HG03175 (cell line): ENCODE measurements around the gene SLIT1.

Experiments
- ATAC-seq: cut with Tn5 transposase; IDR thresholded peaks from one replicate; pipeline ENCODE4 v1.9.1; 2021; ENCODE audit warnings: mild to moderate bottlenecking, moderate library complexity; ENCODE audit not compliant: unreplicated experiment

The SLIT1 gene

DNA sequence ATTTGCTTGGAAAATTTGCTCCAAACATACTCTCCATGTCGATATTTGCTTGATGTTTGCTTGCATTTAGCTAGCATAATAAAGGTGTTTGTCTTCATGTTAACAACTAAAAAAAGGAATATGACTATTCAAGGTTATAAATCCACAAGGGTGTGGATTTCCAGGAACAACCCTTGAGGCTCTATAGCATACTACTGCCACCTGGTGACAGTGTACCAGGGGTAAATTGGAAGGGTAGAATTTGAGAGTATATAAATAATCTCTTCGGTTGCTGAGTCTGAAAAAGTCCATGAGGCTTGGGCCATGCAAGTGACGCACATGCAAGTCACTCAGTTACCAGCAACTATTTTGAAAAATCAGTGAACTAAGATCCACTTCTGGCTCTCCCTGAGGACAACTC is 68.4 kb downstream of the SLIT1 start:
- ATAC-seq, result no peak

DNA sequence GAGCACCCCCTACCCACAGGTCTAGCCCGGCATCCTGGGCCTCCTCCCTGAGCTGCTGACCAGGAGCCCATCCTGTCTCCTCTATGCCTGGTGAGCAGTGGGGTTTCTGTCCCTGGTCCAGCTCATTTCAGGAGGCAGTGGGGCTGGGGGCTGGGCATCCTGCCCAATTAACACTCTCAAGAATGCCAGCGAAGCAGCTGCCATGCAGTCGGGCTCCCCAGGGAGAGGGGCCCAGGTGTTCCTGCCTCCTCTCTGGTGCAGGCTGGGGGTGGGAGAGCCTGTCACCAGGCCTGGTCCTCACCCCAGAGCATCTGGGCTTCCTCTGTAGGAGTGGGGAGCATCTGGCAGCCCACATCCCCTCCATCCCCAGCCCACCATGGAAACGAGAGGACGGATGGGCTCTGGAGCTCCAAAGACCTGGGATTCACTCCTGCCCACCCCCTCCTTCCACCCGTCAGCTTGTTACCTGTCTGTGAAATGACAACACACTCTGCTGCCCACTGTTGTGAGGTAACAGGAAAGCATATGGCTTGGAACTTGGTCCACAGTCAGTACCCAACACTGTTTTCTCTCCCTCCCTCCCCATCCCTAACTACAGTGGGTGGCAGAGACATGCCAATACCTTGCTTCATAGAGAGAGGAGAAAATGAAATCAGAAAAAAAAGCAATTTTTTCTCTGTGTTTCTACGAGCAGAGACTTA is 69.1 kb downstream of the SLIT1 start:
- no peak for ATAC-seq

DNA sequence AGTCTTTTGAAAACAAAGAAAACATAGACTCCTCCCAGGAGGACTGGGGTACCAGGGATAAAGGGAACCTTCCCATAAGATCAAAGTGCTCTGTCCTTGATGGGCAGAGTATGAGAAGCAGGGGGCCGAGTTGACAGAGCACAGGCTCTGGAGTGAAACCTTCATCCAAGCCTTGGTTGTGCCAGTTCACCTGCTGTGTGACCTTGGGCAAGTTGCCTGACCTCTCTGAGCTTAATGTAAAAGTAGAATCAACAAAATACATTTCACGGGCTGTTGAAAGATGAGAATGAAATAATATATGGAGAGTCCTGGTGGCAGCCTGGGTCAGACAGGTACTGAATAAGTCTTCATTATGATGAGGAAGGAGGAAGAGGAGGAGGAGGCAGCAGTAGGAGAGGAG is 69.9 kb downstream of the SLIT1 start:
- ATAC-seq, result no peak

DNA sequence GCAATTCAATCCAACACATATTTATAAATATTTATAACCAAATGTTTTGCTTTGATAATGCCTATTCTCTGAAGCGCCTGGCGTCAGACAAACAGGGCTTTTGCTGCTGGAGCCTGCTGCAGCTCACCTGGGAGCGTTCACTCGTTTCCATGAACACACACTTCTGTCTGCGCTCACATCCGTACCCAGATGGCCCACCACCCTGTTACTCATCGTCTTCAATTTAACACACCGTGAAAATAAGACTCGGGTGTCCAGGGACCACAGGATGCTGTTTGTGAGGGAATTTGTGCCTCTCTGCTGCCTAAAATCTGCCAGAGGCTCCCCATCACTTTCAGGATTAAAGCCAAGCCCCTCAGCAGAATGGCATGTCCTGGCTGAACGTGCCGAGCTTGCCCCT is 74.1 kb downstream of the SLIT1 start:
- no peak for ATAC-seq

DNA sequence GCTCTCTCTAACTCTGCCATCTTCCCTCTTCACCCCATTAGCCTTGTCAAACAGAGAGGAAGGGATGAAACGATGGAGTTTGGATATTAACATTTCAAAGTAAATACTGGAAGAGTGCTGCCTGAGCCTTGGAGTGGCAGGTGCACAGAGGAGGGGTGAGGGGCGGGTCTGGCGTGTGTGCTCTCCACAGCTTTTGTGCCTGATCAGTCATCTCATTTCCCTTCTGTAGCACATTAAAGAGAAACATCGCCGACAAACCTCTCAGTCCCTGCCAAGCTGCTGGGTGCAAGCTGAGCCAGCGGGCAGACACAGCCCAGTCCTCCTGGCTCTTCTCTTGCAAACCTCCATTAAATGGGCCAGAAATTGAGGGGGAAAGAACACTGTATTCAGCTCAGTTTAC is 76.2 kb downstream of the SLIT1 start:
- no peak for ATAC-seq

DNA sequence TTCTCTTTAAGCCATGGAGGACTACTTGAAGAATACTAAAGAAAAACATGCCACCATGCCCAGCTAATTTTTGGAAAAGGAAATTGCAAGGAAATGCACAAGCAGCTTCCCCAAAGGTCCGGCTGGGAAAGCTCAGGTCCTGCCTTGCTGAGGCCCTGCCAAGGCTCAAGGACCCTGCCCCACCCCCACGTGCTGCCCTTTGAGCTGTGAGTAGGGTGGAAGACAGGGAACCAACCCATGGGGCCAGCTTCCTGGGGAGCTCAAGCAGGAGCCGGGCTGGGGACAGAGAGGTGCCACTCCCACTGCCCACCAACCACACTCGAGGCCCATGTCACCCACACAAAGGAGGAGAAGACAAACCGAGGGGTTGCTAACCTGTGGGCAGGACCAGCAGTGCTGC is 78.2 kb downstream of the SLIT1 start:
- no peak for ATAC-seq

DNA sequence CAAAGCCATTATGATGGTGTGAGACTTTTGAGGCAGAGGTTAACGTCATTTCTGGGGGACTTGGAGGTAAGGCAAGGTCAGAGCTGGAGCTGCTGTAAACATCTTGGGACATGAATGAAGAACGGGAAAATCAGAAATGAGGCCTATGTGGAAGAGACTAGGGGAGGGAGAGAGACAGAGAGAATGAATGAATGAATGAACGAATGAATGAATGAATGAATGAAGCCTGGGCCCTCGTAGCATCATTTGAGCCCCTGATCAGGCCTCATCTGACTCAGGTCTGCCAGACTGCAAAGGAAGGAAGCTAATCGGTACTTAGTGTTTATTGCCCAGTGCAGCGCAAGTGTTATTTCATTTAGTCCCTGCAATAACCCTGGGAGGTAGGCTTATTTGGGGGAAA is 79.6 kb downstream of the SLIT1 start:
- no peak for ATAC-seq

DNA sequence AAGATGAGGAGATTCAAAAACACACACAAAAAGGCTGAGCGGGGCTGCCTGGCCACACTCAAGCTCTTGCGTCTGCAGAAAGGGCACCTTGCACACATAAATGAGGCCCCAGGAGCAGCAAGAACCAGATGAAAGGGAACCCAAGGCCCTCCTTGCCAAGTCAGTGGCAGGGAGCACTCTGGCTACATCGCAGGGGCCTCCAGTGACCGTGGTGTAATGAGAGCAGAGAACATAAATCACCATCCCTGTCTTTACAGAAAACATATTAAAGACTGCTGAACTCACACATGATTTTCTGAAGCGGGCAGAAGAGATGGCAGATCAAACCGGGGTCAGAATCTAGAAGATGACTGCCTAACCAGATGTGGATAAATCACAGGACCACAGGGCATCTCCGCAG is 80.5 kb downstream of the SLIT1 start:
- ATAC-seq, result no peak

DNA sequence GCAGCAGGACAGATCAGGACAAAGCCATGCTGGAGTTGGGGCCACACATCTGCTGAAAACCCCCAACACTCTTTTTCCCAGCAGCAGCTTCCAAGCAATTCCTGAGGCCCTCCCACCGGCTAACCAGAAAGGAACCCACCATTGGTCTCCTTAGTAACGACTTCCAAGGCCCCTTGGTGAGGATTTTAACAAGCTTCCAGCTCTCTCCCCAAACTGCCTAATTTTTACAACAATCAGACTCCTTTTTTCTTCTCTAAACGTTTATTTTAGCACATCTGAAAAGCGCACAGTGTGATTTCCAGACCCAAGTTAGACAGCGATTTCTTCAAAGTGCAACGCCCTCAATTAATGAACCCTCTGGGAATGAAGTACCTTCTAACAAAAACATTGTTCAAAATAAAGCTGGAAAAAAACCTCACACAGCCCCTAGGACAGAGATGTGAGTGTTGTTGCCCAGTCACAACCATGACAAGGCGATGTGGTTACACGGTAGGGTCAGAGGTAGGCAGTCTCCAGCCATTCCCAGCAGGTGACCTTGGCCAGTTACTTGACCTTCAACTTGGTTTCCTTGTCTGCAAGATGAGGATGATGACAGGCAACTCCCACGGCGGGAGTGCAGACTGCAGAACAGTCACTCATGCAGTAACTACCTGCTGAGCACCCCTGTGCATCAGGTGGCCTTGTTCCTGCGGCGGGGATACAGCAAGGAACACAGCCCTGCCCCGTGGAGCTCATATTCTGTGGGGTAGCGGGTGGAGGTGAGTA is 82.3 kb downstream of the SLIT1 start:
- no peak for ATAC-seq

DNA sequence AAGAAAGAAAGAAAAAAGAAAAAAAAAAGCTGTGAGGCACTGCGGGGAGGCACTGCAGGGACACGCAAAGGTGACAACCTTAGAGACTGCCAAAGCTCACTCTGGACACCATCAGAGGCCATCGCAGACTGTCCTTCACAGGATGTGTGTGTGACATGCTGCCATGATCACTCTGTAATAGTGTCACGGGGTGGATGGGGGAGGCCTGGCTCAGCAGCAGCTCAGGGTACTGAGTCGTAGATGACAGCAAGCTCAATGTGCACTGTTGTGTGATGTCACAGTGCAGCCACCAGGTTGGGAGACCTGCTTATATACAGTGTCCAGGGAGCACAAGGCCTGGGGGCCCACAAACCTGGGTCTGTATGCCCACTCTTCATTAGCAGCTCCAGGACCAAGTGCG is 83.3 kb downstream of the SLIT1 start:
- no peak for ATAC-seq

DNA sequence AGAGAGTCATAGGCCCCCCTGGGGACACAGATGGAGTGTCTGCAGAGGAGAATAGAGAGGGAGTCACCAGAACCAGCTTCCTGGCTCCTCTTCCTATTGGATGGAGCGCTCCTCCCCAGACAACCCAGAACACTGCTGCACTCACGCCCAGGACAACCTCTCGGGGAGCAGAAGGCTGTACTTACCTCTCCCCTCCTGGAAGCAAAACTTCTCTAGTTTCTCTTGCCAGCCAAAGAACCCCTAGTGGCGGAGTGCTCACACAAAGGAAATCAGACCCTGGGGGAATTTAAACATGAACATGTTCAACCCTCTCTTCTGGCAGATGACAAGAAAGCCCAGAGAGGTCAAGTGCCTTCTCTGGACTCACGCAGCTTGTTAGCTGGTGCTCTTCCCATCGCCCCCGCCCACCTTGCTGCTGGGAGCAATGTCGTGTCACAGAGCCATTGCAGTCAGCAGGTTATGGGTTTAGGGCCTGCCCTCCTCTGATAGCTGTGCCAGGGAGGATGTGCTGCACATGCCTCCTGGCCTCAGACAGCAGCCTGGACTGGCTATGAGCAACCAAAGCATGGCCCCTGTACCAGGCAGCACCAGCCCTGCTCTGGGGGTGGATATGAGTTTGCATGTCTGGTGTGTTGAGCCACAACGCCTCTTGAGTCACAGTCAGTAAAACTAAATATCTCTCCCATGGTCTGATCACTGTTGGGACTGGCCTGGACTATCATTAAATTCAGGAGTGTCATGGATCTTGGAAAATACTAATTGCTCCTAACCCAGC is 84.4 kb downstream of the SLIT1 start:
- ATAC-seq, result no peak

DNA sequence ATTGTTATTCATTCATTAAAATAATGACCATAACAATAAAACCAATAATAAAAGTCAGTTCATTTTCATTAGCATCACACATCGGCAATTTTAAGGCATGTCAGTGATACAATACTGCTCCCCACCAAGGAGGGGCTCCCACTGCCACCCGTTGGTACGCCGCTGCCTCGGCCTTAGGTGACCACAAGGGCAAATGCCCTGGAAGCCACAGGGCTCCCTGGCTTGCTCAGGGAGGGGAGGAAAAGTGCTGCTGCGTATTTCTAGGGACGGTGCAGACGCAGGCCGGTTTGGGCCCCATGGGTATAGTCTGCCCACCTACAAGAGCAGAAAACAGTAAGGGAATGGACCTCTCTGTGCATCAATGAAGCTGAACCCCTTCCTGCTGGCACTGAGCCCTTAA is 85.1 kb downstream of the SLIT1 start:
- ATAC-seq, result no peak

DNA sequence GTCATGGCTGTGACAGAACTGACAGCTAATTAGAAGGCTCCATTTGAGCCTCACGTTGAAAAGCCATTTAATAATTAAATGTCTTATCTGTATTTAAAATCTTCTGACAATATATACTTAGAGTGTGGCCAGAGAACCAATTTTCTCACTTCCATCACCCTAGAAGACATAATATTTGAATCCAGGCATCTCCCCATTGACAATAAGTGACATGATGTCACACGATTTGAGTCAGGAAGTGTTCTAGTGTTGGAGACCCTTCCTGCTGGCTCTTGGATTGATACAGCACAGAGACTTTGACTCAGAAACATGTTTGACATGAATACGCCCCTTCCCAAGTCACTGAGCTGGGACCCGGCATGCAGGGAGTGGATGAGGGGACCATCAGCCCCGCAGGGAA is 85.9 kb downstream of the SLIT1 start:
- ATAC-seq, result no peak

DNA sequence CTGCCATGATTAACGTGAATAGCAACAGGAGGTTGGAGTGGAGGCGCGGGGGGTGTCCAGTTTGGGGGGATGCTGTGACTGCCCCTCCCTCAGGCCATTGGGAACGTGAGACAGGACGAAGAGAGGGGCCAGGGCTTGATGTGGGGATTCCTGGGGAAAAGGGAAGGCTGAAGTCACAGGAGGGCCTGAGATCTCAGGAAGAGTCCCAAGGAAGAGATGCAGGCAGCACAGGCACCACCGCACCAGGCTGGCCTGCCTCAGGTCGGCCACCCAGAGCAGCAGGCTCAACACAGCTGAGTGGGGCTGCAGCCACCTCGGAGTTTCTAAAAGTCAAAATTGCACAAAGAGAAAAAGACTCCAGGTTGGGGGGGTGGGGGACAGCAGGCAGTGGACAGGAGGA is 86.7 kb downstream of the SLIT1 start:
- ATAC-seq, result no peak

DNA sequence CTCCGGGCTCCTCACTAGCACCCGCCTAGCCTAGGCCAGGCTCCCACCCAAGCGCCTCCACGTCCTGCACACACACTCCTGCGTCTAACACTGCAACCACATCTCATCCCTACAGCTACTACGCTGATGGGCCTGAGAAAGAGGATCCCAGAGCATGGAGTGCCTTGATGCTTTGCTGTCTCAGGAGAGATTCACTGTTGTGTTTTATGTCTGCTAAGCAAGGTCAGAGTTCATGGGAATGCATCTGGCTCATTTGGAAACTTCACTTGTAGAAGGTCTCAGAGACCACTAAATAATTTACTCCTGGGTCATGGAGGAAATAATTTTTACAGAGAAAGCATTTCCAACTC is 88.7 kb downstream of the SLIT1 start:
- ATAC-seq, result no peak

DNA sequence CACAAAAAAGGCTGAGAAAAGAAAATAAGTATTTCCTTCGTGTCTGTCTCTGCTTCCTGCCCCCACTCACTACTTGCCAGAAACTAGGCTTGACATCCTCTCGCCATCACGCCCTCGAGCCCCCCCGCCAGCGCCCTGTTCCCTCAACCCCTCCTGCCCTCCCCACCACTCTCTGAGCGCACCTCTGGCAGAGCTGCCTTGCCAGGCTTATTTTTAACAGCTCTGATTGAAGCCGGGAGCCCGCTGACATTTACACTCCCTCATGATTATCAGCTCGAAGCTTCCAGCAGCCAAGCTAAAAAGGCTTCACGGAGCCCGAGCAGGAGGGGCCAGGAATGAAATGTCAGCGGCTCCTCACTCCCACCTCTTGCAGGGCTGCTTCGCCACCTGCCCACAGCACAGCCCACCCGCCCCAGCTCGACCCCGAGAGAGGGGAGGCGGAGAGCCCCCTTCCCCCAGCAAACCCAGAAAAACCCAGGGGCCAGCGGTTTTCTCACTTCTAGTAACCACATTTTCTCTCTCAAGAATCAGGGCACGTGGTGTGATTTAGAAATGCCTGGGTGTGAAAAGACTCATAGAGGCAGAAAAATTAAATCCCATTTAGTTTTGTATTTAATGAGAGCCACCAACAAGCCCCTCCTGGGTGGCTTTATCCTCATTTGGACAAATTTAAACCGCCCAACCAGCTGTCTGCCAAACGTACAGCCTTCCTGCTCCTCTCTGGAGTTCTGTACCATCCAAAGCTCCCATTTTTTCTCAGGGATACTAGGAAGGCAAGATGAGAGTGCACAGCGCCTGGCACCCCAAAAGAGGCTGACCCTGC is 89.3 kb downstream of the SLIT1 start:
- no peak for ATAC-seq

DNA sequence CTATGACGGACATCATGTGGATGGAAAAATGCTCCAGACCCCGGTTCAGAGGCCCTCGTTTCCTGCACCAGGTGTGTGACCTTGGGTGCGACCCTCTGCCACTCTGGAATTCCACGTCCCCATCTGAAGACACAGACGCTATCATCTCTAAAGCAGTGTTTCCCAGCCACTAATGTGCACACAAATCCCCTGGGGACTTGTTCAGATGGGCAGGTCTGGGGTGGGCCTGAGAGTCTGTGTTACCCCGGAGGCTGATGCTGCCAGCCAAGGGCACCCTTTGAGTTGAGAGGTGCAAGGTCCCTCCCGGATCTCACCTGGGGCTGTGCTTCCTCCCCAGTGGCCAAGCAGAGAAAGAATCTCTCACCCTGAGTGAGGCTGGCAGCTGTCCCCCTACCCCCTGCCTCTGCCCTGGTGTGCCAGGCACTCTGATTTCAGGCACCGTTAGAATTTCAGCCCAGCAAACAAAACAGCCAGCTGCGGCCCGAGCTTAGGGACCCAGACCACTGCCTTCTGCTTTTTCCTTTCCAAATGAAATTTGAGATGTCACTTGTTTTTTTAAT is 90.0 kb downstream of the SLIT1 start:
- no peak for ATAC-seq

DNA sequence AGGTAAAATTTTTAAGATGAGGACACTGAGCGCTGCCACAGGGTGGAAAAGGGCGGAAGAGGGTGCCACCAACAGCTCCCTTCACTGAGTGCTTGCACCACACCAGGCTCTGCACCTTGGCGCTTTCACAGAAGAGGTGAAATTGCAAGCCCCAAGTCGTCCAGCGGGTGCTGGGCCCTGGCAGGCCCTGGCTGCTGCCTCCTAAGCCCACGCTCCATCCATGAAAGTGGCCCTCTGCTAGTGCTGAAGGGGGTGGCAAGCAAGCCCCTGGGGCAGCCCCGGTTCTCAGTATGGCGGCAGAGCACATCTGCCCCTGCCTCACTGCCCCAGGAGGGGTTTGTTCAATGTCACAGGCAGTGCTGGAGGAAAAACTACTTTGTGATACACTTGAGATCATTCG is 95.1 kb downstream of the SLIT1 start:
- no peak for ATAC-seq

DNA sequence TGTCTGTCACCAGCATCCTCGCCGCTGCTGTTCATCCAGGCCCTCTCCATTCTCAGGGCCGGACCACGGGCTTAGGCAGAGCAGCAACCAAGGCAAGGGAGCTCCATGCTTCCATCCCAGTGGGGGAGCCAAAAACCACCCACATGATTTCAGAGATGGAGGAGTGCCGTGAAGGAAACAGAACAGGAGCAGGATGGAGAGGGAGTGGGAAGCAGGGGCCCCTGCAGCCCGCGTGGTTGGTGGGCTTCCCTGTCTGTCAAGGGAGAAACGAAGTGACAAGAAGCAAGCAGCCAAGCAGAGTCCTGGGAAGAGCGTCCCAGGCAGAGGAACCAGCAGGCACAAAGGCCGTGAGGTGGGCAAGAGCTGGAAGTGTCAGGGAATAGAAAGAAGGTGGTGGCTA is 95.7 kb downstream of the SLIT1 start:
- ATAC-seq, result no peak

DNA sequence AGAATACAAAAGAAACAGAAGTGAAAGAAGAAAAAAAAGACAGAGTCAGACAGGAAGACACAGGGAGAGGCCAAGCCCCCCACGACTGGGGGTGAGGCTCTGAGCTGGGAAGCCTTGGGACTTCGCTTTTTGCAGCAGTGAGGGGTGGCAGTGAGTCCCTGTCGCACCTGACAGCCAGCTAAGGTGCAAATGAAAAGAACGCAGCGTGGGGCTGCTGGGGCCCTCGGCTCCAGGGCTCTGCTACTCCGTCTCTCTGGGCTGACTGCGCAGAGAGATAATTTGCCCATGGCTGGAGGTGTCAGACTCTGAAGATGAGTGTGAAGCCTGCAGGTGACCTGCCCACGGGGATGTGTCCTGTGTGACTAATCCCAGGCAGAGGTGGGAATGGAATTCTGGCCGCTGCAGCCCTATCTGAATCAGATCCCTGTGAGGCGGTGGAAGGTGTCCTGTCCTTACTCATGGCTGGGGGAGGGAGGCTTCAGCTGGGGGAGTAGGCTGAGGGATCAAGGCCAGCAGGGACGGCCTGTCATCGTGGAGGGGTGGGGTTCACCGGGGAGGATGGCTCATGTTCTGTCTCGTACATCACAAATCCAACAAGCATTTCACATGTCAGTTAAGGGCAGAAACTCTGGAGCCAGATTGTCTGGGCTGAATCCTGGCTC is 96.4 kb downstream of the SLIT1 start:
- no peak for ATAC-seq
